Gastrocnemius medialis (tissue), 4 donors: ENCODE results near the gene IL16. TPM values are rescaled to one million over a fixed set of nuclear protein-coding genes. Genes with fewer than 3 reads are reported as not detected.

Source experiments
- ATAC-seq, 2 donors: fragments of 150-250 bp; one replicate each; pipeline ENCODE4 v1.9.1; 2016
- DNase-seq, 2 donors: peaks; one replicate each; pipeline ENCODE4 v3.0.0-alpha.2; 2019
- H3K27ac ChIP-seq, 4 donors: fragments of 200-600 bp; sonication (generic); 1 replicate in 1 of 4; 2 replicates in 3 of 4; pipeline ENCODE4 v1.5.1; 2016 to 2018; ENCODE audit warnings: mild to moderate bottlenecking in 2 of 4, moderate library complexity in 1 of 4
- H3K27me3 ChIP-seq, 3 donors: fragments of 200-600 bp; sonication (generic) in 2 of 3; 1 replicate in 1 of 3; 2 replicates in 2 of 3; pipeline versions ENCODE4 v1.5.1 to v1.6.0; 2016 to 2019; ENCODE audit warnings: mild to moderate bottlenecking in 1 of 3, moderate library complexity in 1 of 3
- H3K36me3 ChIP-seq, 2 donors: fragments of 200-600 bp; sonication (generic) in 1 of 2; one replicate each; pipeline ENCODE4 v1.5.1; 2017 to 2018
- H3K4me1 ChIP-seq, 2 donors: fragments of 200-600 bp; sonication (generic) in 1 of 2; one replicate each; pipeline ENCODE4 v1.5.1; 2016 to 2017; ENCODE audit warnings: mild to moderate bottlenecking in 2 of 2
- H3K4me3 ChIP-seq, 4 donors: fragments of 200-600 bp; sonication (generic) in 3 of 4; 1 replicate in 1 of 4; 2 replicates in 3 of 4; pipeline ENCODE4 v1.5.1; 2016 to 2019; ENCODE audit warnings: mild to moderate bottlenecking in 2 of 4
- H3K9me3 ChIP-seq, 3 donors: fragments of 200-600 bp; sonication (generic) in 2 of 3; 1 replicate in 1 of 3; 2 replicates in 2 of 3; pipeline ENCODE4 v1.5.1; 2016 to 2019
- POLR2A ChIP-seq, 2 donors: fragments of 450-650 bp; IDR thresholded peaks; one replicate each; pipeline ENCODE4 v1.6.1; 2017; ENCODE audit warnings: antibody characterized with exemption in 2 of 2, mild to moderate bottlenecking in 2 of 2, moderate library complexity in 2 of 2
- in situ Hi-C, 4 donors: fragments of 200-750 bp; cut with MboI; loops; one replicate each; pipeline versions ENCODE4 v1.15.0 to v1.8.0; 2017; ENCODE audit warnings: low sequenced_read_pairs in 4 of 4
- intact Hi-C: fragments of 100-400 bp; cut with DNase I; formaldehyde crosslinking; loops from one replicate; pipeline ENCODE4 v1.15.1; 2023; ENCODE audit warnings: low total_unique reads
- total RNA-seq, 4 donors: library from RNA; depleted of rRNA; stranded (reverse); fragments of >200 nt; gene quantifications; one replicate each; pipeline versions ENCODE4 v1.1.0 to v1.2.3, GENCODE V29; 2016
- TF ChIP-seq, protein P1 (sequence below), 5 experiments: fragments of 450-650 bp in 3 of 5; fragments of 200-600 bp in 2 of 5; sonication (generic) in 2 of 5; IDR thresholded peaks in 4 of 5; conservative IDR thresholded peaks in 1 of 5; 1 replicate in 4 of 5; 2 replicates in 1 of 5; pipeline ENCODE4 v1.5.1; 2016 to 2019; ENCODE audit warnings: antibody characterized with exemption in 5 of 5, mild to moderate bottlenecking in 3 of 5, moderate library complexity in 3 of 5

Gene IL16
- total RNA-seq, 4 donors from 2014 or later, result 3.3 to 4.5 (median 4.3) TPM

DNA sequence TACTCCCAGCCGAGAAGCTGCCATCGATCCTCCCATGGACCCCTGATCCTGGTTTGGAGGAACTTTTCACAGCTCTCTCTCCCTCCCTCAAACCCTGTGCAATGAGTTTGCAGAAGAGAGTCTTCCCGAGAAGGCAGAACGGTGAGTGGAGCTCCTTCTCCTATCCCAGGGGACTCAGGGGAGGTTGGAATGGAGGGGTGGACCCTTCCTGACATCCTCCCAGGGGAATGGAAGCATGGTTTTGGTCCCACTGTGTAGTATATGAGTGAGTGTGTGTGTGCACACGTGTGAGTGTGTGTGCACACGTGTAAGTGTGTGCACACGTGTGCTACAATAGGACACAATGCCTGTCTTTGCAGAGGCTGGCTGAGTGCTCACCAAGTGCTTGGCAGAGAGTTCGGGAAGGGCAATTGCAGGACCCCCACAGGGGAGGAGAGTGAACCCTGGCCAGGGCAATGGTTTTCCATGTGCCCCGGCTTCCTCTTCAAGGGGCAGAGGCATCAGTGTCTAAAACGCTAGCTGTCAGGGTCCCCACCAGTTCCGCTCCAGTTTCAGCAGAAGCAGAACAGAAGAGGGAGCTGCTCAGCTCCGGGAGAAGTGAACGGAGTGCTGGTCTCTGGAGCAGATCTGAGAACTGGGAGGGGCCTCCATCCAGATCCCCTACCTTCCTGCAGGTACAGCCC is 13.8 kb upstream of the IL16 start:
- H3K27me3 ChIP-seq, result peaks cover 0 to 3% (median 3%) of the 10 kb centered on the region in 3 donors
- peak overlapping the region; percentile 31 to 57 (median 42) for H3K27ac ChIP-seq
- H3K9me3 ChIP-seq, result no peaks in the 10 kb centered on the region
- intact Hi-C loops (loop anchor here (2.0 kb wide), 1 partner anchor 74 kb away; no protein-coding TSS in a partner anchor), in situ Hi-C loops (no loop called here)
- no peak for TF ChIP-seq POLR2A (IDR thresholded peaks at IDR 0.05)
- TF ChIP-seq, protein P1, sequence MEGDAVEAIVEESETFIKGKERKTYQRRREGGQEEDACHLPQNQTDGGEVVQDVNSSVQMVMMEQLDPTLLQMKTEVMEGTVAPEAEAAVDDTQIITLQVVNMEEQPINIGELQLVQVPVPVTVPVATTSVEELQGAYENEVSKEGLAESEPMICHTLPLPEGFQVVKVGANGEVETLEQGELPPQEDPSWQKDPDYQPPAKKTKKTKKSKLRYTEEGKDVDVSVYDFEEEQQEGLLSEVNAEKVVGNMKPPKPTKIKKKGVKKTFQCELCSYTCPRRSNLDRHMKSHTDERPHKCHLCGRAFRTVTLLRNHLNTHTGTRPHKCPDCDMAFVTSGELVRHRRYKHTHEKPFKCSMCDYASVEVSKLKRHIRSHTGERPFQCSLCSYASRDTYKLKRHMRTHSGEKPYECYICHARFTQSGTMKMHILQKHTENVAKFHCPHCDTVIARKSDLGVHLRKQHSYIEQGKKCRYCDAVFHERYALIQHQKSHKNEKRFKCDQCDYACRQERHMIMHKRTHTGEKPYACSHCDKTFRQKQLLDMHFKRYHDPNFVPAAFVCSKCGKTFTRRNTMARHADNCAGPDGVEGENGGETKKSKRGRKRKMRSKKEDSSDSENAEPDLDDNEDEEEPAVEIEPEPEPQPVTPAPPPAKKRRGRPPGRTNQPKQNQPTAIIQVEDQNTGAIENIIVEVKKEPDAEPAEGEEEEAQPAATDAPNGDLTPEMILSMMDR (IDR thresholded peaks at IDR 0.05 in 4 of 5, conservative IDR thresholded peaks at IDR 0.05 in 1 of 5), result no peak
- no peaks in the 10 kb centered on the region for H3K4me1 ChIP-seq
- H3K36me3 ChIP-seq, result no peaks in the 10 kb centered on the region
- DNase-seq (no peak), ATAC-seq (peak in 1 of 2 donors; percentile 43)
- peak overlapping the region; percentile 25 to 40 (median 34) for H3K4me3 ChIP-seq

DNA sequence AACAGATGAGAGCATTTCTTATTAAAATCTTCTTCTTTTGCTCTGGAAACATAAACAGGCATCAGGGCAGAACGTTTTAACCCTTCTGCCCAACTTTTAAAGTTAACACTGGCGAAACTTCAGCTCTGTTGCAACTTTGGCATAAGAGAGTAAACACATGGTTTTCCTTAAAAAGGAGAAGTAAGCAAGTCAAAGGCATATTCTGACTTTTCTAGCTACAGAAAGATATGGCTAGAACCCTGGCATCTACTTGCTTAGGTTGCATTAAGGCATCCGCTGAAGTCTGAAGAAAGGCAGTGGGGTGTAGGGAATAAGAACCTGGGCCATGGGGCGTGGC is 13.3 kb upstream of the IL16 start:
- intact Hi-C loops (loop anchor here (2.0 kb wide), 1 partner anchor 73 kb away; no protein-coding TSS in a partner anchor), in situ Hi-C loops (no loop called here)
- TF ChIP-seq, protein P1 (IDR thresholded peaks at IDR 0.05 in 4 of 5, conservative IDR thresholded peaks at IDR 0.05 in 1 of 5), result no peak
- no peak for TF ChIP-seq POLR2A (IDR thresholded peaks at IDR 0.05)
- no peaks in the 10 kb centered on the region for H3K36me3 ChIP-seq
- no peaks in the 10 kb centered on the region for H3K4me1 ChIP-seq
- peak overlapping the region; percentile 20 to 57 (median 42) for H3K27ac ChIP-seq
- H3K9me3 ChIP-seq, result no peaks in the 10 kb centered on the region
- ATAC-seq (no peak), DNase-seq (no peak)
- H3K4me3 ChIP-seq, result peak overlapping the region; percentile 25 to 40 (median 34)
- peaks cover 0 to 3% (median 3%) of the 10 kb centered on the region in 3 donors for H3K27me3 ChIP-seq

- no peaks in the 10 kb centered on the region for H3K4me1 ChIP-seq
- intact Hi-C loops (no loop called here), in situ Hi-C loops (no loop called here)
- H3K4me3 ChIP-seq, result no peak overlapping the region
- DNase-seq (peak; percentile 19 to 64), ATAC-seq (peak; percentile 32 to 63)
- H3K27me3 ChIP-seq, result peaks cover 0 to 3% (median 3%) of the 10 kb centered on the region in 3 donors
- TF ChIP-seq POLR2A (IDR thresholded peaks at IDR 0.05), result no peak
- TF ChIP-seq, protein P1 (IDR thresholded peaks at IDR 0.05 in 4 of 5, conservative IDR thresholded peaks at IDR 0.05 in 1 of 5), result no peak
- H3K36me3 ChIP-seq, result no peaks in the 10 kb centered on the region
- peak overlapping the region in 1 of 4 donors; percentile 40 for H3K27ac ChIP-seq
- H3K9me3 ChIP-seq, result no peaks in the 10 kb centered on the region
Observed at GRCh38 chr15:81184188-81184587, 12.5 kb upstream of the IL16 start.

DNA sequence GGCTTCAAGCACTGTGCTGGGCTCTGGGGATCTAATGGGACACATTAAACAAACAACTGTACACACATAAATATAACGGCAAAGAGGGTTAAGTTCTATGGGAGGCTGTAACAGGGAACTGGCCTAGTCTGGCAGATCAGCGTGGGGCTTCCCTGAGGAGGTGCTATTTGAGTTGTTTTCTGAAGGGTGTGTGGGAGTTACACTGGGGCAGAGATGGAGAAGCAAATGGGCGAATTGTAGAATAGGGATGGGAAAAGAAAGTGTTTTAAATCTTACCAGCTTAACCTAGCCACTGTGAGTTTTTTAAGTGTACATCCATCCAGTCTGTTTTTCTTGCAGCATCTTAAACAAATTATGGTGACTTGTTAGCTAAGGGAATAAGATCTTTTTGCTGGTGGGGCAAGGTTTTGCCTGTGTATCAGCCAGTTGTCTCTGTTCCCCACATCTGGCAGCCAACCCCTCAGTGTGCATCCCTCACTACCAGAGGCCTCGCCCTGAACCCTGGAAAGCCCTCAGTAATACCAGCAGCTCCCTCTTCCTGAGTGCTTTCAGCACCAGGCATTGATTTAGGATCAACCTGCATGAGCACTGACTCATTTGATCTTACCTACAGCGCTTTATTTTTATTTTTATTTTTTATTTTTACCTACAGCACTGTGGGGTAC is 10.9 kb upstream of the IL16 start:
- TF ChIP-seq, protein P1 (IDR thresholded peaks at IDR 0.05 in 4 of 5, conservative IDR thresholded peaks at IDR 0.05 in 1 of 5), result no peak
- no peak for TF ChIP-seq POLR2A (IDR thresholded peaks at IDR 0.05)
- ATAC-seq (no peak), DNase-seq (no peak)
- peaks cover 0 to 3% (median 3%) of the 10 kb centered on the region in 3 donors for H3K27me3 ChIP-seq
- in situ Hi-C loops, result no loop called here
- intact Hi-C loops, result no loop called here
- H3K4me3 ChIP-seq, result no peak overlapping the region
- H3K27ac ChIP-seq, result no peak overlapping the region
- peaks cover 0 to 7% of the 10 kb centered on the region in 2 donors for H3K4me1 ChIP-seq
- H3K9me3 ChIP-seq, result no peaks in the 10 kb centered on the region
- no peaks in the 10 kb centered on the region for H3K36me3 ChIP-seq
